ENCODE results near the gene AANAT.

GRCh38 chr17:76497979-76498875, 30.8 kb downstream of the AANAT start:
- TF ChIP-seq EZH2phosphoT487 (IDR thresholded peaks at IDR 0.05; ENCODE audit: insufficient read depth, low read depth) (no peak), EZH2 (IDR thresholded peaks at IDR 0.05; ENCODE audit: insufficient read depth, poor library complexity, severe bottlenecking) (no peak)

Measured in GM23248 (cell line).